MM.1S (cell line): ENCODE results near the gene ENPEP.

Experiments
- DNase-seq: peaks from one replicate; pipeline ENCODE4 v3.0.0-alpha.2; 2015
- H2AFZ ChIP-seq: fragments of 300-600 bp; sonication (generic); 2 replicates; pipeline ENCODE4 v1.6.0; 2016; ENCODE audit warnings: antibody characterized with exemption, low read length
- H3F3A ChIP-seq: fragments of 300-600 bp; sonication (generic); 2 replicates; pipeline ENCODE4 v1.6.1; 2016; ENCODE audit warnings: mild to moderate bottlenecking, antibody characterized with exemption, low read length, moderate library complexity, mixed read lengths; ENCODE audit not compliant: insufficient read depth
- H3K27ac ChIP-seq: fragments of 300-600 bp; sonication (generic); 2 replicates; pipeline ENCODE4 v1.5.1; 2016; ENCODE audit warnings: mild to moderate bottlenecking, low read length
- H3K27me3 ChIP-seq: fragments of 300-600 bp; sonication (generic); replicated peaks from 2 replicates; pipeline ENCODE4 v1.6.0; 2016; ENCODE audit warnings: low read length; ENCODE audit not compliant: insufficient read depth
- H3K36me3 ChIP-seq: fragments of 300-600 bp; sonication (generic); replicated peaks from 2 replicates; pipeline ENCODE4 v1.6.1; 2016; ENCODE audit warnings: mild to moderate bottlenecking, low read length, mixed read lengths; ENCODE audit not compliant: insufficient read depth
- H3K4me1 ChIP-seq: fragments of 300-600 bp; sonication (generic); 2 replicates; pipeline ENCODE4 v1.6.1; 2016; ENCODE audit warnings: low read length, mixed read lengths
- H3K4me2 ChIP-seq: fragments of 300-600 bp; sonication (generic); 2 replicates; pipeline ENCODE4 v1.6.0; 2016; ENCODE audit warnings: low read depth, low read length
- H3K4me3 ChIP-seq: fragments of 300-600 bp; sonication (generic); 2 replicates; pipeline ENCODE4 v1.5.1; 2016; ENCODE audit warnings: low read length, mixed read lengths
- H3K79me2 ChIP-seq: fragments of 300-600 bp; sonication (generic); 2 replicates; pipeline ENCODE4 v1.6.1; 2016; ENCODE audit warnings: mixed run types, low read length, mixed read lengths
- H3K9ac ChIP-seq: fragments of 300-600 bp; sonication (generic); 2 replicates; pipeline ENCODE4 v1.6.1; 2016; ENCODE audit warnings: low read length, mixed read lengths
- H3K9me2 ChIP-seq: fragments of 300-600 bp; sonication (generic); replicated peaks from 2 replicates; pipeline ENCODE4 v1.6.1; 2016; ENCODE audit warnings: mild to moderate bottlenecking, low read length, mixed read lengths; ENCODE audit not compliant: insufficient read depth
- H3K9me3 ChIP-seq: fragments of 300-600 bp; sonication (generic); replicated peaks from 2 replicates; pipeline ENCODE4 v1.6.1; 2016; ENCODE audit warnings: mild to moderate bottlenecking, low read length, mixed read lengths; ENCODE audit not compliant: insufficient read depth
- H4K20me1 ChIP-seq: fragments of 300-600 bp; sonication (generic); 2 replicates; pipeline ENCODE4 v1.6.1; 2016; ENCODE audit warnings: mild to moderate bottlenecking, low read length, moderate library complexity, mixed read lengths; ENCODE audit not compliant: insufficient read depth
- EZH2 ChIP-seq: fragments of 300-600 bp; sonication (generic); optimal IDR thresholded peaks from 2 replicates; pipeline ENCODE3; 2017; ENCODE audit warnings: low read depth, mild to moderate bottlenecking, antibody characterized with exemption, low read length, mixed read lengths
- EZH2phosphoT487 ChIP-seq: fragments of 300-600 bp; sonication (generic); IDR thresholded peaks from 2 replicates; pipeline ENCODE4 v1.6.1; 2018; ENCODE audit warnings: antibody characterized with exemption, low read length
- TF ChIP-seq, protein P1 (sequence below): fragments of 300-600 bp; sonication (generic); IDR thresholded peaks from 2 replicates; pipeline ENCODE4 v1.5.1; 2016; ENCODE audit warnings: antibody characterized with exemption, low read length, mixed read lengths

Gene ENPEP

DNA sequence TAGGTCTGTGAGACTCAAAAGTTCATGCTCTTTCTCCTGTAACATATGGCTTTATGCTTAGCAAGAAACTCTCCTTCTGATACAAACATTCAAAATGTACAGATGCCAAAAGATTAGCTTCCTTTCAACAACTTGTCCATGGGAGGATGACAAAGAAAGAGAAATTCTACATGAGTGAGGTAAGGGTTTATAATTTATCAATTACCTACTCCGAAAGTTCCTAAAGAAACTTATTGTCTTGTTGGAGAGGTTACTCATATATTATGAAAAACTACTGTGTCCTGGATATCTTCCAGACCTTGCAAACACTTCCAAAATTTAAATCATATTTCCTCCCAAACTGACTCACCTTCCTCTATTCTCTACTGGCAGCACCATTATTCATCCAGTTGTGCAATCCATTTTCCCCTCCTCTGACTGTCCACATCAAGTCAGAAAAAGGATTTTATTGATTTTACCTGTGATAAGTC, 65.1 kb downstream of the ENPEP start:
- H4K20me1 ChIP-seq, result no peaks in the 10 kb centered on the region
- no peak overlapping the region for H3K4me3 ChIP-seq
- no peaks in the 10 kb centered on the region for H3K9me2 ChIP-seq
- H2AFZ ChIP-seq, result no peak overlapping the region
- TF ChIP-seq EZH2, result no peak
- TF ChIP-seq, protein P1, sequence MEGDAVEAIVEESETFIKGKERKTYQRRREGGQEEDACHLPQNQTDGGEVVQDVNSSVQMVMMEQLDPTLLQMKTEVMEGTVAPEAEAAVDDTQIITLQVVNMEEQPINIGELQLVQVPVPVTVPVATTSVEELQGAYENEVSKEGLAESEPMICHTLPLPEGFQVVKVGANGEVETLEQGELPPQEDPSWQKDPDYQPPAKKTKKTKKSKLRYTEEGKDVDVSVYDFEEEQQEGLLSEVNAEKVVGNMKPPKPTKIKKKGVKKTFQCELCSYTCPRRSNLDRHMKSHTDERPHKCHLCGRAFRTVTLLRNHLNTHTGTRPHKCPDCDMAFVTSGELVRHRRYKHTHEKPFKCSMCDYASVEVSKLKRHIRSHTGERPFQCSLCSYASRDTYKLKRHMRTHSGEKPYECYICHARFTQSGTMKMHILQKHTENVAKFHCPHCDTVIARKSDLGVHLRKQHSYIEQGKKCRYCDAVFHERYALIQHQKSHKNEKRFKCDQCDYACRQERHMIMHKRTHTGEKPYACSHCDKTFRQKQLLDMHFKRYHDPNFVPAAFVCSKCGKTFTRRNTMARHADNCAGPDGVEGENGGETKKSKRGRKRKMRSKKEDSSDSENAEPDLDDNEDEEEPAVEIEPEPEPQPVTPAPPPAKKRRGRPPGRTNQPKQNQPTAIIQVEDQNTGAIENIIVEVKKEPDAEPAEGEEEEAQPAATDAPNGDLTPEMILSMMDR, result no peak
- TF ChIP-seq EZH2phosphoT487, result no peak
- H3K9me3 ChIP-seq, result no peaks in the 10 kb centered on the region
- no peak for DNase-seq
- H3K27me3 ChIP-seq, result no peaks in the 10 kb centered on the region
- H3K36me3 ChIP-seq, result no peaks in the 10 kb centered on the region
- H3K4me1 ChIP-seq, result no peaks in the 10 kb centered on the region
- H3K27ac ChIP-seq, result no peak overlapping the region
- H3F3A ChIP-seq, result no peaks in the 10 kb centered on the region
- H3K79me2 ChIP-seq, result no peaks in the 10 kb centered on the region
- no peak overlapping the region for H3K4me2 ChIP-seq
- H3K9ac ChIP-seq, result no peak overlapping the region

DNA sequence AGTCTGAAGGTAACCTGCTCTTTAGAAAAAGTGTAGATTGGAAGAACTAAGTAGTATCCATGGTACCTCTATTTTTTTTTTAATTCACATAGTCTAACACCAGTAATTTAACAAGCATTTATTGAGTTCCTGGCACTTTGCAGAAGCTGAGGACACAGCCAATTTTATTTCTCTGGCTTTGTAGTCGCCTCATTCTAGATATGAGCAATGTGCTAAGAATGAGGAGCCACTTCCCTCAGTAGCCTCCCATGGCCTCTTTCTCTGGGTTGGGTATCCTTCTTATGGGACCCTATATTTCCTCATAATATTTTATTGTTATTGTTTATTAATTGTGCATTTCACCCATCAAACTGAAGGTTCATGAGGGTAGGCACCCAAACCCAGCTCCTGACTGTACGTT, 67.6 kb downstream of the ENPEP start:
- no peaks in the 10 kb centered on the region for H3F3A ChIP-seq
- H3K36me3 ChIP-seq, result no peaks in the 10 kb centered on the region
- H2AFZ ChIP-seq, result no peak overlapping the region
- H3K27me3 ChIP-seq, result no peaks in the 10 kb centered on the region
- DNase-seq, result no peak
- H3K27ac ChIP-seq, result no peak overlapping the region
- TF ChIP-seq, protein P1, result no peak
- TF ChIP-seq EZH2 (no peak), EZH2phosphoT487 (no peak)
- no peak overlapping the region for H3K4me3 ChIP-seq
- H3K9ac ChIP-seq, result no peak overlapping the region
- no peak overlapping the region for H3K4me2 ChIP-seq
- H3K79me2 ChIP-seq, result no peaks in the 10 kb centered on the region
- no peaks in the 10 kb centered on the region for H3K4me1 ChIP-seq
- H3K9me2 ChIP-seq, result no peaks in the 10 kb centered on the region
- H4K20me1 ChIP-seq, result no peaks in the 10 kb centered on the region
- no peaks in the 10 kb centered on the region for H3K9me3 ChIP-seq

DNA sequence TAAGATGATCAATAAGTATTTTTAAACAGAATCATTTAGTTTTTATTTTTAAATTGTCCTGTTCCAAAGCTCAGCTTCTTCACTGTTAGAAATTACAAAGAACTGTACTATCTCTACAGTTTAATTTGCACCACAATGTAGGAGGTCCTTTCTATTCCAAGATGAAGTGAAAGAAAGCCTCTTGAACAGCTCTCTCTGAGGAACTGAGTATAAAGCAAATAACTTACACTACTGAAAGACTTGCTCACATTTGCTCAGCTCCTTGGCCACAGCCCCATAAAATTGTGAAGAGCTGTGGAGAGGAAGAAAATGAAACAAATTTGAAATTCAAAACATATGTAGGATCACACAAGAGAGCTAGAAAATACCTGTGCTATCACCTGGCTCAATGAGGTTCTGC, 68.6 kb downstream of the ENPEP start:
- Histone ChIP-seq H3K9me3 (no peaks in the 10 kb centered on the region), H3K27ac (no peak overlapping the region), H4K20me1 (no peaks in the 10 kb centered on the region), H3F3A (no peaks in the 10 kb centered on the region), H3K4me2 (no peak overlapping the region), H3K79me2 (no peaks in the 10 kb centered on the region), H3K27me3 (no peaks in the 10 kb centered on the region), H3K9me2 (no peaks in the 10 kb centered on the region), H3K4me3 (no peak overlapping the region), H3K9ac (no peak overlapping the region), H2AFZ (no peak overlapping the region), H3K36me3 (no peaks in the 10 kb centered on the region), H3K4me1 (no peaks in the 10 kb centered on the region)
- TF ChIP-seq EZH2 (no peak), EZH2phosphoT487 (no peak)
- TF ChIP-seq, protein P1, result no peak
- no peak for DNase-seq
